ENCODE results near the gene PRCP. TPM values are rescaled to one million over a fixed set of nuclear protein-coding genes. Genes with fewer than 3 reads are reported as not detected.
"Not testable (repeated sequence)": the region's sequence is repeated elsewhere in the genome, so short reads cannot be mapped to it uniquely, and the experiment has no call there.

The PRCP gene
- total and polyA plus RNA-seq, 4 donors = 27.3 to 55.2 (median 41.2) TPM

GRCh38 chr11:82857145-82857544 lies 43.1 kb downstream of the PRCP start (continued):
- TF ChIP-seq, protein P1, sequence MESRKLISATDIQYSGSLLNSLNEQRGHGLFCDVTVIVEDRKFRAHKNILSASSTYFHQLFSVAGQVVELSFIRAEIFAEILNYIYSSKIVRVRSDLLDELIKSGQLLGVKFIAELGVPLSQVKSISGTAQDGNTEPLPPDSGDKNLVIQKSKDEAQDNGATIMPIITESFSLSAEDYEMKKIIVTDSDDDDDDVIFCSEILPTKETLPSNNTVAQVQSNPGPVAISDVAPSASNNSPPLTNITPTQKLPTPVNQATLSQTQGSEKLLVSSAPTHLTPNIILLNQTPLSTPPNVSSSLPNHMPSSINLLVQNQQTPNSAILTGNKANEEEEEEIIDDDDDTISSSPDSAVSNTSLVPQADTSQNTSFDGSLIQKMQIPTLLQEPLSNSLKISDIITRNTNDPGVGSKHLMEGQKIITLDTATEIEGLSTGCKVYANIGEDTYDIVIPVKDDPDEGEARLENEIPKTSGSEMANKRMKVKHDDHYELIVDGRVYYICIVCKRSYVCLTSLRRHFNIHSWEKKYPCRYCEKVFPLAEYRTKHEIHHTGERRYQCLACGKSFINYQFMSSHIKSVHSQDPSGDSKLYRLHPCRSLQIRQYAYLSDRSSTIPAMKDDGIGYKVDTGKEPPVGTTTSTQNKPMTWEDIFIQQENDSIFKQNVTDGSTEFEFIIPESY (IDR thresholded peaks at IDR 0.05) = no peak
- TF ChIP-seq YY1 (IDR thresholded peaks at IDR 0.05) = no peak
- TF ChIP-seq FOXA1 (IDR thresholded peaks at IDR 0.05) = no peak
- TF ChIP-seq TAF1 (conservative IDR thresholded peaks at IDR 0.05) = no peak
- TF ChIP-seq, protein P2, sequence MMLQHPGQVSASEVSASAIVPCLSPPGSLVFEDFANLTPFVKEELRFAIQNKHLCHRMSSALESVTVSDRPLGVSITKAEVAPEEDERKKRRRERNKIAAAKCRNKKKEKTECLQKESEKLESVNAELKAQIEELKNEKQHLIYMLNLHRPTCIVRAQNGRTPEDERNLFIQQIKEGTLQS (IDR thresholded peaks at IDR 0.05) = no peak
- TF ChIP-seq EGR1 (IDR thresholded peaks at IDR 0.05; ENCODE audit: low read depth in 2 of 2) = no peak
- TF ChIP-seq HNF4A (conservative IDR thresholded peaks at IDR 0.05) = no peak

GRCh38 chr11:82855616-82856015 lies 44.6 kb downstream of the PRCP start:
- no peak for DNase-seq (ENCODE audit: low spot score)
- H3K27me3 ChIP-seq (ENCODE audit: control insufficient read depth in 4 of 4, insufficient read depth in 4 of 4, low read length in 3 of 4) = no peaks in the 10 kb centered on the region
- H3K4me1 ChIP-seq (ENCODE audit: control insufficient read depth in 4 of 4, insufficient read depth in 4 of 4, low read length in 3 of 4) = no peaks in the 10 kb centered on the region
- 98% methylated on average over 2 of the region's 2 CpGs for WGBS
- no peak overlapping the region for H3K27ac ChIP-seq (ENCODE audit: low read depth in 1 of 2, low read length in 2 of 2)
- no peak overlapping the region for H3K4me3 ChIP-seq (ENCODE audit: low read depth in 1 of 3, low read length in 3 of 3)
- TF ChIP-seq, protein P3, sequence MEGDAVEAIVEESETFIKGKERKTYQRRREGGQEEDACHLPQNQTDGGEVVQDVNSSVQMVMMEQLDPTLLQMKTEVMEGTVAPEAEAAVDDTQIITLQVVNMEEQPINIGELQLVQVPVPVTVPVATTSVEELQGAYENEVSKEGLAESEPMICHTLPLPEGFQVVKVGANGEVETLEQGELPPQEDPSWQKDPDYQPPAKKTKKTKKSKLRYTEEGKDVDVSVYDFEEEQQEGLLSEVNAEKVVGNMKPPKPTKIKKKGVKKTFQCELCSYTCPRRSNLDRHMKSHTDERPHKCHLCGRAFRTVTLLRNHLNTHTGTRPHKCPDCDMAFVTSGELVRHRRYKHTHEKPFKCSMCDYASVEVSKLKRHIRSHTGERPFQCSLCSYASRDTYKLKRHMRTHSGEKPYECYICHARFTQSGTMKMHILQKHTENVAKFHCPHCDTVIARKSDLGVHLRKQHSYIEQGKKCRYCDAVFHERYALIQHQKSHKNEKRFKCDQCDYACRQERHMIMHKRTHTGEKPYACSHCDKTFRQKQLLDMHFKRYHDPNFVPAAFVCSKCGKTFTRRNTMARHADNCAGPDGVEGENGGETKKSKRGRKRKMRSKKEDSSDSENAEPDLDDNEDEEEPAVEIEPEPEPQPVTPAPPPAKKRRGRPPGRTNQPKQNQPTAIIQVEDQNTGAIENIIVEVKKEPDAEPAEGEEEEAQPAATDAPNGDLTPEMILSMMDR (IDR thresholded peaks at IDR 0.05; ENCODE audit: low read depth, low read length, missing input control) = no peak
- TF ChIP-seq REST (IDR thresholded peaks at IDR 0.05) = no peak
- no peak for TF ChIP-seq SP1 (IDR thresholded peaks at IDR 0.05)
- no peak for TF ChIP-seq RXRA (IDR thresholded peaks at IDR 0.05)
- TF ChIP-seq, protein P1 (IDR thresholded peaks at IDR 0.05) = no peak
- TF ChIP-seq GABPA (IDR thresholded peaks at IDR 0.05 in 1 of 2, conservative IDR thresholded peaks at IDR 0.05 in 1 of 2) = no peak
- TF ChIP-seq FOXA2 (IDR thresholded peaks at IDR 0.05) = no peak
- TF ChIP-seq HNF4G (IDR thresholded peaks at IDR 0.05) = no peak
- TF ChIP-seq, protein P2 (IDR thresholded peaks at IDR 0.05) = no peak
- TF ChIP-seq NR2F2 (IDR thresholded peaks at IDR 0.05) = no peak
- no peak for TF ChIP-seq TAF1 (conservative IDR thresholded peaks at IDR 0.05)
- no peak for TF ChIP-seq FOXA1 (IDR thresholded peaks at IDR 0.05)
- no peak for TF ChIP-seq HNF4A (conservative IDR thresholded peaks at IDR 0.05)
- no peak for TF ChIP-seq MAX (IDR thresholded peaks at IDR 0.05)
- TF ChIP-seq JUND (IDR thresholded peaks at IDR 0.05) = no peak
- no peak for TF ChIP-seq RAD21 (IDR thresholded peaks at IDR 0.05)
- no peak for TF ChIP-seq YY1 (IDR thresholded peaks at IDR 0.05)
- no peak for TF ChIP-seq EGR1 (IDR thresholded peaks at IDR 0.05; ENCODE audit: low read depth in 2 of 2)
- H3K9me3 ChIP-seq (ENCODE audit: control insufficient read depth in 4 of 4, low read length in 3 of 4) = peaks cover 0 to 2% (median 0%) of the 10 kb centered on the region in 4 donors
- H3K9ac ChIP-seq (ENCODE audit: low read depth in 1 of 2, low read length in 2 of 2) = no peak overlapping the region
- H3K36me3 ChIP-seq (ENCODE audit: control insufficient read depth in 4 of 4, insufficient read depth in 3 of 4, low read depth in 1 of 4, low read length in 3 of 4) = no peaks in the 10 kb centered on the region

- not testable (repeated sequence) for H3K4me1 ChIP-seq (ENCODE audit: control insufficient read depth in 4 of 4, insufficient read depth in 4 of 4, low read length in 3 of 4); H3K9ac ChIP-seq (ENCODE audit: low read depth in 1 of 2, low read length in 2 of 2); H3K4me3 ChIP-seq (ENCODE audit: low read depth in 1 of 3, low read length in 3 of 3); H3K9me3 ChIP-seq (ENCODE audit: control insufficient read depth in 4 of 4, low read length in 3 of 4); H3K27me3 ChIP-seq (ENCODE audit: control insufficient read depth in 4 of 4, insufficient read depth in 4 of 4, low read length in 3 of 4); H3K27ac ChIP-seq (ENCODE audit: low read depth in 1 of 2, low read length in 2 of 2); H3K36me3 ChIP-seq (ENCODE audit: control insufficient read depth in 4 of 4, insufficient read depth in 3 of 4, low read depth in 1 of 4, low read length in 3 of 4); DNase-seq (ENCODE audit: low spot score)
- 96% methylated on average over 1 of the region's 1 CpG for WGBS
Observed at GRCh38 chr11:82854916-82855315, 45.3 kb downstream of the PRCP start.
